KMS-11 (cell line): ENCODE data around the gene SIGLEC11.

Source experiments
- H2AFZ ChIP-seq: fragments of 200-600 bp; sonication (generic); 2 replicates; pipeline ENCODE4 v1.6.1; 2016; ENCODE audit warnings: antibody characterized with exemption, mixed run types, low read depth
- H3K27ac ChIP-seq: fragments of 200-600 bp; sonication (generic); 2 replicates; pipeline ENCODE4 v1.6.1; 2016; ENCODE audit warnings: mild to moderate bottlenecking, mixed run types
- H3K27me3 ChIP-seq: fragments of 200-600 bp; sonication (generic); 2 replicates; pipeline ENCODE4 v1.6.1; 2017; ENCODE audit warnings: mild to moderate bottlenecking, low read depth, mixed run types, moderate library complexity; ENCODE audit not compliant: insufficient read depth
- H3K36me3 ChIP-seq: fragments of 200-600 bp; sonication (generic); 2 replicates; pipeline ENCODE4 v1.6.1; 2017; ENCODE audit warnings: mild to moderate bottlenecking, mixed run types; ENCODE audit not compliant: insufficient read depth
- H3K4me1 ChIP-seq: fragments of 200-600 bp; sonication (generic); 2 replicates; pipeline ENCODE4 v1.6.1; 2016; ENCODE audit warnings: mild to moderate bottlenecking, low read depth, mixed run types; ENCODE audit not compliant: poor library complexity, severe bottlenecking
- H3K4me2 ChIP-seq: fragments of 200-600 bp; sonication (generic); 2 replicates; pipeline ENCODE4 v1.7.0; 2016; ENCODE audit warnings: mild to moderate bottlenecking, mixed run types
- H3K4me3 ChIP-seq: fragments of 200-600 bp; sonication (generic); IDR thresholded peaks from 2 replicates; pipeline ENCODE4 v1.6.1; 2017; ENCODE audit warnings: low read depth, low read length, mixed read lengths; ENCODE audit not compliant: insufficient read depth
- H3K79me2 ChIP-seq: fragments of 200-600 bp; sonication (generic); 2 replicates; pipeline ENCODE4 v1.6.1; 2016; ENCODE audit warnings: low read depth, mixed run types; ENCODE audit not compliant: insufficient read depth
- H3K9ac ChIP-seq: fragments of 200-600 bp; sonication (generic); 2 replicates; pipeline ENCODE4 v1.6.1; 2016; ENCODE audit warnings: mild to moderate bottlenecking, mixed run types
- H4K20me1 ChIP-seq: fragments of 200-600 bp; sonication (generic); 2 replicates; pipeline ENCODE4 v1.6.1; 2016; ENCODE audit warnings: mild to moderate bottlenecking, mixed run types; ENCODE audit not compliant: insufficient read depth
- CTCF ChIP-seq: fragments of 200-600 bp; sonication (generic); conservative IDR thresholded peaks from 2 replicates; pipeline ENCODE4 v1.6.1; 2017; ENCODE audit warnings: low read depth, mild to moderate bottlenecking, antibody characterized with exemption, low read length, moderate library complexity, mixed read lengths

SIGLEC11 gene

DNA sequence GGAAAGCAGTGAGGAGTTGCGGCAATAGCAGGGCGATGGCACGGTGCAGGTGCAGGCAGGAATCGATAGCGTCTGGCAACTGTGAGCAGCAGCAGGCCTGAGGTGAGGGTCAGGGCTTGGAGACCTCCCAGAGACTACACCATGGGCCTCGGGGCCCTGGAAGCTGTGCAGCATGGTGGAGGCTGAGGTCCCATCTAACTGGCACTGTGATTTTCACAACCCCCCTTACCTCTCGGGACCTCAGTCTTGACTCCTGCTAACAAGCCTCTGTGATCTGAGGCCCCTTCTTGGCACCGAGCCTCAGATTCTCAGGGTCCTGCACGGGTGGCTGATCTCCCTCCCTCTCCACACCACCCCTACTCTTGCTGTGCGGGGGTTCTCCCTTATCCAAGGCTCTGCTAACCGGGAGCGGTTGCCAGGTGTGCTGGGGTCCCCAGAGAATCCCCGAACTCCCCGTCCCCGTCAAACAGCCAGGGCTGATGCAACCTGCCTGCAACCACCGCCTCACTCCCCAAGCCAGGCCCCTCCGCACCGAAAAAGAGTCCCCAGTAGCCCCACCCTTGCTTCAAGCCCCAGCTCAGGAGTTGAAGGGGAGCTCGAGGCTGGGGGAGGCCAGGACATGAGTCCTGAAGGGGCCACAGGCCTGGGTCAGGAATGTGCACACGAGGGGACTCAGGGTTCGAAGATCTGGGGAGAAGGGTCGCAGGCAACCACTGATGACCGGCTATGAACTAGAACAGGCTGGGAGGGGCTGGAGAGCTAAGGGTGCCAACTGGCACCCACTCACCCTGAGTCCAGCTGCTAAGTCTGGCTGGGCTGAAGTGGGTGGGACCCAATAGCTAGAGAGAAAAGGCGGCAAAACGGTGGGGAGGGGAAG, 36.7 kb downstream of the SIGLEC11 start:
- Histone ChIP-seq H2AFZ (no peak overlapping the region), H3K79me2 (peaks cover 100% of the 10 kb centered on the region), H3K4me1 (peaks cover 85% of the 10 kb centered on the region), H3K27ac (peak overlapping the region; percentile 69), H3K36me3 (peaks cover 14% of the 10 kb centered on the region; the same call in 1 of the 2 replicates), H3K4me2 (peak overlapping the region; percentile 34), H3K4me3 (no peak overlapping the region), H3K9ac (peak overlapping the region; percentile 54), H4K20me1 (peaks cover 9% of the 10 kb centered on the region; the same call in 1 of the 2 replicates), H3K27me3 (no peaks in the 10 kb centered on the region)
- TF ChIP-seq CTCF, result no peak

DNA sequence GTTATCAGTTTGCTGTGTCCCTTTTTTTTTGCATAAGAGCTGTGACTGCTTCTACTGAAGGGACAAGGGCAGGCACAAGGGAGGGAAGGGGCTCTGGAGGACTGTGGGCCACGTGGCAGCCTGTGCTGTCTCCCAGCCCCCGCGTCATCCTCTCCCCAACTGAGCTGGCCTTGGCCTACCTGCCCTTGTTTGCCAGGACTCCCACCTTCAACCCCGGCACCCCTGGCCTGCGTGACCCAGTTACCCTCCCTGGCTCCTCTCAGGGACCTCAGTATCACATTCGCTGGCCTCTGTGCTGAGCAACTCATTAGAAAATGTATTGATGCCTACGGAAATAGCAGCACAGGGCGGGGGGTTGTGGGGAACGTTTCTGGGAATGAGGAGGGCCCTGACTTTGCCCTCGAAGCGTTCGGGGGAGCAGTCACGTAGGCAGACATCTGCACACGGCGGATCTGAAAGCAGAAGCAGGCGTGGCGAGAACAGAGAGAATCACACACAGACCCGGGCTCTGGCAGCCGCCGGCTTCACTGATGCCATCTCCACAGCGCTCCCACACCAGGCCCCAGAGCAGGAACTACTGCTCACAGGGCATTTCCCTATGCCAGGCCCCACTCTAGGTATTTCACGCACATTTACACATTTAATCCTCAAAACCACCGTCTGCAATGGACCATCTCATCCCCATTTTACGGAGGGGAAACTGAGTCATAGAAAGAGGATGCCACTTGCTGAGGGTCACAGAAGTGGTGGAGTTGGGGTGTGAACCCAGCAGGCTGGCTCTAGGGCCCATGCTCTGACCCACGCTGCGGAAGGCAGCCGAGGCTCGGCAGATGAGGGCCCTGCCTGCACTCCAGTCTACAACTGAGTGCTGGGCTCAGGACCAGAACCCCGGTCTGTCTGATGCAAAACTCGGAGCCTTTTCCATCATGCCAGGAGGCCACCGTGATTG, 37.6 kb downstream of the SIGLEC11 start:
- Histone ChIP-seq H3K36me3 (peaks cover 14% of the 10 kb centered on the region; the same call in 1 of the 2 replicates), H3K27me3 (no peaks in the 10 kb centered on the region), H3K4me1 (peaks cover 88% of the 10 kb centered on the region), H4K20me1 (peaks cover 11% of the 10 kb centered on the region; the same call in 1 of the 2 replicates), H2AFZ (no peak overlapping the region), H3K79me2 (peaks cover 97% of the 10 kb centered on the region), H3K4me3 (no peak overlapping the region), H3K9ac (peak overlapping the region; percentile 54), H3K27ac (peak overlapping the region; percentile 69), H3K4me2 (peak overlapping the region; percentile 38)
- TF ChIP-seq CTCF, result no peak

GRCh38 chr19:49921871-49922795, 38.8 kb downstream of the SIGLEC11 start:
- Histone ChIP-seq H4K20me1 (peaks cover 14% of the 10 kb centered on the region; the same call in 1 of the 2 replicates), H3K4me1 (peaks cover 78% of the 10 kb centered on the region), H3K36me3 (peaks cover 14% of the 10 kb centered on the region; the same call in 1 of the 2 replicates), H3K79me2 (peaks cover 97% of the 10 kb centered on the region), H3K4me3 (no peak overlapping the region), H2AFZ (no peak overlapping the region), H3K4me2 (peak overlapping the region; percentile 38), H3K27me3 (no peaks in the 10 kb centered on the region), H3K9ac (peak overlapping the region; percentile 54; the same call in 1 of the 2 replicates), H3K27ac (peak overlapping the region; percentile 69)
- TF ChIP-seq CTCF, result no peak
